Measurements from ENCODE around the gene SPR. TPM values are rescaled to one million over a fixed set of nuclear protein-coding genes. Genes with fewer than 3 reads are reported as not detected.
A peak's percentile ranks its signal among the peaks of the same experiment; 100 is the strongest.

SPR gene
- total and polyA plus RNA-seq, 2 of the 13 experiments (the other 11 are each of a cell fraction or from before 2014, with no cell fraction given) = 34.0 to 96.0 TPM

DNA sequence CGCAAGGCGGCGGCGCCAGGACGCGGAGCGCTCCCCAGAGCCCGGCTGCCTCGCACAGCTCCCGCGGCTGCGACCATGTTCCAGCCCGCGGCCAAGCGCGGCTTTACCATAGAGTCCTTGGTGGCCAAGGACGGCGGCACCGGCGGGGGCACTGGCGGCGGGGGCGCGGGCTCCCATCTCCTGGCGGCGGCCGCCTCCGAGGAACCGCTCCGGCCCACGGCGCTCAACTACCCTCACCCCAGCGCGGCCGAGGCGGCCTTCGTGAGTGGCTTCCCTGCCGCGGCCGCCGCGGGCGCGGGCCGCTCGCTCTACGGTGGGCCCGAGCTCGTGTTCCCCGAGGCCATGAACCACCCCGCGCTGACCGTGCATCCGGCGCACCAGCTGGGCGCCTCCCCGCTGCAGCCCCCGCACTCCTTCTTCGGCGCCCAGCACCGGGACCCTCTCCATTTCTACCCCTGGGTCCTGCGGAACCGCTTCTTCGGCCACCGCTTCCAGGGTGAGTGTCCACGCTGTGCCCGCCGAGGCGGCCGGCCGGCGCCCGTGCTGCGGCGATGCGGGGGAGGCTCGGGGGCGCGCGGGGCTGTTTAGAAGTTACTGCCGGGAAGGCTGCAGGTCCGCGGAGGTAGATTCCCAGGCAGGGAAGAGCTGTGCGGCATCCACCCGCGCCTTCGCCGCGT, 30.8 kb downstream of the SPR start (continued):
- TF ChIP-seq GFI1 (CRISPR knock-in tag; IDR thresholded peaks at IDR 0.05; ENCODE audit: borderline replicate concordance) = no peak
- no peak for TF ChIP-seq GLI4 (CRISPR knock-in tag; IDR thresholded peaks at IDR 0.05; ENCODE audit: borderline replicate concordance)
- TF ChIP-seq, protein P1, sequence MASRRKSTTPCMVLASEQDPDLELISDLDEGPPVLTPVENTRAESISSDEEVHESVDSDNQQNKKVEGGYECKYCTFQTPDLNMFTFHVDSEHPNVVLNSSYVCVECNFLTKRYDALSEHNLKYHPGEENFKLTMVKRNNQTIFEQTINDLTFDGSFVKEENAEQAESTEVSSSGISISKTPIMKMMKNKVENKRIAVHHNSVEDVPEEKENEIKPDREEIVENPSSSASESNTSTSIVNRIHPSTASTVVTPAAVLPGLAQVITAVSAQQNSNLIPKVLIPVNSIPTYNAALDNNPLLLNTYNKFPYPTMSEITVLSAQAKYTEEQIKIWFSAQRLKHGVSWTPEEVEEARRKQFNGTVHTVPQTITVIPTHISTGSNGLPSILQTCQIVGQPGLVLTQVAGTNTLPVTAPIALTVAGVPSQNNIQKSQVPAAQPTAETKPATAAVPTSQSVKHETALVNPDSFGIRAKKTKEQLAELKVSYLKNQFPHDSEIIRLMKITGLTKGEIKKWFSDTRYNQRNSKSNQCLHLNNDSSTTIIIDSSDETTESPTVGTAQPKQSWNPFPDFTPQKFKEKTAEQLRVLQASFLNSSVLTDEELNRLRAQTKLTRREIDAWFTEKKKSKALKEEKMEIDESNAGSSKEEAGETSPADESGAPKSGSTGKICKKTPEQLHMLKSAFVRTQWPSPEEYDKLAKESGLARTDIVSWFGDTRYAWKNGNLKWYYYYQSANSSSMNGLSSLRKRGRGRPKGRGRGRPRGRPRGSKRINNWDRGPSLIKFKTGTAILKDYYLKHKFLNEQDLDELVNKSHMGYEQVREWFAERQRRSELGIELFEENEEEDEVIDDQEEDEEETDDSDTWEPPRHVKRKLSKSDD (CRISPR knock-in tag; IDR thresholded peaks at IDR 0.05; ENCODE audit: low read depth) = 0 out of 2 replicates have a peak, but pooled peaks have one; percentile 20
- TF ChIP-seq, protein P2, sequence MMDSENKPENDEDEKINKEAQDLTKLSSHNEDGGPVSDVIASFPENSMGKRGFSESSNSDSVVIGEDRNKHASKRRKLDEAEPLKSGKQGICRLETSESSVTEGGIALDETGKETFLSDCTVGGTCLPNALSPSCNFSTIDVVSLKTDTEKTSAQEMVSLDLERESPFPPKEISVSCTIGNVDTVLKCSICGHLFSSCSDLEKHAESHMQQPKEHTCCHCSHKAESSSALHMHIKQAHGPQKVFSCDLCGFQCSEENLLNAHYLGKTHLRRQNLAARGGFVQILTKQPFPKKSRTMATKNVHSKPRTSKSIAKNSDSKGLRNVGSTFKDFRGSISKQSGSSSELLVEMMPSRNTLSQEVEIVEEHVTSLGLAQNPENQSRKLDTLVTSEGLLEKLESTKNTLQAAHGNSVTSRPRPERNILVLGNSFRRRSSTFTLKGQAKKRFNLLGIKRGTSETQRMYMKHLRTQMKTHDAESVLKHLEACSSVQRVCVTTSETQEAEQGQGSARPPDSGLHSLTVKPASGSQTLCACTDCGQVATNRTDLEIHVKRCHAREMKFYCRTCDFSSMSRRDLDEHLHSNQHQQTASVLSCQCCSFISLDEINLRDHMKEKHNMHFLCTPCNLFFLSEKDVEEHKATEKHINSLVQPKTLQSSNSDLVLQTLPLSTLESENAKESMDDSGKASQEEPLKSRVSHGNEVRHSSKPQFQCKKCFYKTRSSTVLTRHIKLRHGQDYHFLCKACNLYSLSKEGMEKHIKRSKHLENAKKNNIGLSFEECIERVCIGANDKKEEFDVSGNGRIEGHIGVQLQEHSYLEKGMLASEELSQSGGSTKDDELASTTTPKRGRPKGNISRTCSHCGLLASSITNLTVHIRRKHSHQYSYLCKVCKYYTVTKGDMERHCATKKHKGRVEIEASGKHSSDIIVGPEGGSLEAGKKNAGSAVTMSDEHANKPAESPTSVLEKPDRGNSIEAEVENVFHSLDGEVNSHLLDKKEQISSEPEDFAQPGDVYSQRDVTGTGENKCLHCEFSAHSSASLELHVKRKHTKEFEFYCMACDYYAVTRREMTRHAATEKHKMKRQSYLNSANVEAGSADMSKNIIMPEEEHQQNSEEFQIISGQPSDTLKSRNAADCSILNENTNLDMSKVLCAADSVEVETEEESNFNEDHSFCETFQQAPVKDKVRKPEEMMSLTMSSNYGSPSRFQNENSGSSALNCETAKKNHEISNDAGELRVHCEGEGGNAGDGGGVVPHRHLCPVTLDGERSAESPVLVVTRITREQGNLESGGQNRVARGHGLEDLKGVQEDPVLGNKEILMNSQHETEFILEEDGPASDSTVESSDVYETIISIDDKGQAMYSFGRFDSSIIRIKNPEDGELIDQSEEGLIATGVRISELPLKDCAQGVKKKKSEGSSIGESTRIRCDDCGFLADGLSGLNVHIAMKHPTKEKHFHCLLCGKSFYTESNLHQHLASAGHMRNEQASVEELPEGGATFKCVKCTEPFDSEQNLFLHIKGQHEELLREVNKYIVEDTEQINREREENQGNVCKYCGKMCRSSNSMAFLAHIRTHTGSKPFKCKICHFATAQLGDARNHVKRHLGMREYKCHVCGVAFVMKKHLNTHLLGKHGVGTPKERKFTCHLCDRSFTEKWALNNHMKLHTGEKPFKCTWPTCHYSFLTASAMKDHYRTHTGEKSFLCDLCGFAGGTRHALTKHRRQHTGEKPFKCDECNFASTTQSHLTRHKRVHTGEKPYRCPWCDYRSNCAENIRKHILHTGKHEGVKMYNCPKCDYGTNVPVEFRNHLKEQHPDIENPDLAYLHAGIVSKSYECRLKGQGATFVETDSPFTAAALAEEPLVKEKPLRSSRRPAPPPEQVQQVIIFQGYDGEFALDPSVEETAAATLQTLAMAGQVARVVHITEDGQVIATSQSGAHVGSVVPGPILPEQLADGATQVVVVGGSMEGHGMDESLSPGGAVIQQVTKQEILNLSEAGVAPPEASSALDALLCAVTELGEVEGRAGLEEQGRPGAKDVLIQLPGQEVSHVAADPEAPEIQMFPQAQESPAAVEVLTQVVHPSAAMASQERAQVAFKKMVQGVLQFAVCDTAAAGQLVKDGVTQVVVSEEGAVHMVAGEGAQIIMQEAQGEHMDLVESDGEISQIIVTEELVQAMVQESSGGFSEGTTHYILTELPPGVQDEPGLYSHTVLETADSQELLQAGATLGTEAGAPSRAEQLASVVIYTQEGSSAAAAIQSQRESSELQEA (CRISPR knock-in tag; IDR thresholded peaks at IDR 0.05; ENCODE audit: not compliant biosample characterization) = peak; percentile 42
- 0 out of 2 replicates have a peak, but pooled peaks have one; percentile 20 for TF ChIP-seq ESRRA (CRISPR knock-in tag; IDR thresholded peaks at IDR 0.05; ENCODE audit: low read depth)
- no peak for TF ChIP-seq ZNF468 (CRISPR knock-in tag; IDR thresholded peaks at IDR 0.05)
- TF ChIP-seq IRX3 (CRISPR knock-in tag; IDR thresholded peaks at IDR 0.05; ENCODE audit: borderline replicate concordance, low read depth) = peak; percentile 20; the same call in 1 of the 2 replicates
- 0 out of 2 replicates have a peak, but pooled peaks have one; percentile 42 for TF ChIP-seq MEIS2 (CRISPR knock-in tag; IDR thresholded peaks at IDR 0.05)
- TF ChIP-seq TAF15 (IDR thresholded peaks at IDR 0.05; ENCODE audit: low read depth, low read length, poor library complexity, severe bottlenecking) = no peak
- TF ChIP-seq HDAC1 (CRISPR knock-in tag; IDR thresholded peaks at IDR 0.05) = 0 out of 2 replicates have a peak, but pooled peaks have one; percentile 20
- 0 out of 2 replicates have a peak, but pooled peaks have one; percentile 37 for TF ChIP-seq FOSL1 (CRISPR knock-in tag; IDR thresholded peaks at IDR 0.05; ENCODE audit: borderline replicate concordance)
- TF ChIP-seq, protein P3, sequence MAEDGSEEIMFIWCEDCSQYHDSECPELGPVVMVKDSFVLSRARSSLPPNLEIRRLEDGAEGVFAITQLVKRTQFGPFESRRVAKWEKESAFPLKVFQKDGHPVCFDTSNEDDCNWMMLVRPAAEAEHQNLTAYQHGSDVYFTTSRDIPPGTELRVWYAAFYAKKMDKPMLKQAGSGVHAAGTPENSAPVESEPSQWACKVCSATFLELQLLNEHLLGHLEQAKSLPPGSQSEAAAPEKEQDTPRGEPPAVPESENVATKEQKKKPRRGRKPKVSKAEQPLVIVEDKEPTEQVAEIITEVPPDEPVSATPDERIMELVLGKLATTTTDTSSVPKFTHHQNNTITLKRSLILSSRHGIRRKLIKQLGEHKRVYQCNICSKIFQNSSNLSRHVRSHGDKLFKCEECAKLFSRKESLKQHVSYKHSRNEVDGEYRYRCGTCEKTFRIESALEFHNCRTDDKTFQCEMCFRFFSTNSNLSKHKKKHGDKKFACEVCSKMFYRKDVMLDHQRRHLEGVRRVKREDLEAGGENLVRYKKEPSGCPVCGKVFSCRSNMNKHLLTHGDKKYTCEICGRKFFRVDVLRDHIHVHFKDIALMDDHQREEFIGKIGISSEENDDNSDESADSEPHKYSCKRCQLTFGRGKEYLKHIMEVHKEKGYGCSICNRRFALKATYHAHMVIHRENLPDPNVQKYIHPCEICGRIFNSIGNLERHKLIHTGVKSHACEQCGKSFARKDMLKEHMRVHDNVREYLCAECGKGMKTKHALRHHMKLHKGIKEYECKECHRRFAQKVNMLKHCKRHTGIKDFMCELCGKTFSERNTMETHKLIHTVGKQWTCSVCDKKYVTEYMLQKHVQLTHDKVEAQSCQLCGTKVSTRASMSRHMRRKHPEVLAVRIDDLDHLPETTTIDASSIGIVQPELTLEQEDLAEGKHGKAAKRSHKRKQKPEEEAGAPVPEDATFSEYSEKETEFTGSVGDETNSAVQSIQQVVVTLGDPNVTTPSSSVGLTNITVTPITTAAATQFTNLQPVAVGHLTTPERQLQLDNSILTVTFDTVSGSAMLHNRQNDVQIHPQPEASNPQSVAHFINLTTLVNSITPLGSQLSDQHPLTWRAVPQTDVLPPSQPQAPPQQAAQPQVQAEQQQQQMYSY (CRISPR knock-in tag; IDR thresholded peaks at IDR 0.05) = peak; percentile 41; the same call in 1 of the 2 replicates
- peak; percentile 10 for TF ChIP-seq ZEB1 (IDR thresholded peaks at IDR 0.05; ENCODE audit: insufficient replicate concordance, low read depth)
